Transverse colon (tissue), 4 donors: ENCODE results near the gene HOXB4. TPM values are rescaled to one million over a fixed set of nuclear protein-coding genes. Genes with fewer than 3 reads are reported as not detected.

Experiments
- DNase-seq: peaks from one replicate; pipeline ENCODE4 v3.0.0-alpha.2; 2019
- H3K27ac ChIP-seq, 4 donors: fragments of 200-600 bp; sonication (generic); 2 replicates each; pipeline ENCODE4 v1.5.1; 2016 to 2018; ENCODE audit warnings: inconsistent platforms in 4 of 4
- H3K27me3 ChIP-seq: fragments of 200-600 bp; sonication (generic); 2 replicates; pipeline ENCODE4 v1.5.1; 2017; ENCODE audit warnings: inconsistent platforms
- H3K36me3 ChIP-seq, 4 donors: fragments of 200-600 bp; sonication (generic); 2 replicates each; pipeline ENCODE4 v1.5.1; 2017 to 2019; ENCODE audit warnings: inconsistent platforms in 4 of 4
- H3K4me1 ChIP-seq, 4 donors: fragments of 200-600 bp; sonication (generic); 2 replicates each; pipeline ENCODE4 v1.5.1; 2017 to 2020; ENCODE audit warnings: inconsistent platforms in 4 of 4
- H3K4me3 ChIP-seq, 4 donors: fragments of 200-600 bp; sonication (generic); 1 replicate in 1 of 4; 2 replicates in 3 of 4; pipeline versions ENCODE4 v1.5.1 to v1.6.1; 2017 to 2019; ENCODE audit warnings: inconsistent platforms in 4 of 4
- H3K9me3 ChIP-seq, 2 donors: fragments of 200-600 bp; sonication (generic); 2 replicates each; pipeline ENCODE4 v1.5.1; 2017 to 2019; ENCODE audit warnings: inconsistent platforms in 2 of 2
- CTCF ChIP-seq, 5 experiments: fragments of 200-600 bp in 3 of 5; fragments of 450-650 bp in 2 of 5; sonication (generic) in 3 of 5; IDR thresholded peaks; 1 replicate in 2 of 5; 2 replicates in 3 of 5; pipeline ENCODE4 v1.5.1; 2016 to 2017; ENCODE audit warnings: antibody characterized with exemption in 5 of 5, inconsistent platforms in 3 of 5, mild to moderate bottlenecking in 2 of 5, moderate library complexity in 1 of 5
- EP300 ChIP-seq: sonication (generic); formaldehyde crosslinking; IDR thresholded peaks from one replicate; pipeline ENCODE4 v1.6.1; 2017; ENCODE audit warnings: antibody characterized with exemption, low read depth
- POLR2A ChIP-seq: fragments of 450-650 bp; IDR thresholded peaks from one replicate; pipeline ENCODE4 v1.6.1; 2016; ENCODE audit warnings: antibody characterized with exemption, mild to moderate bottlenecking, moderate library complexity
- POLR2AphosphoS5 ChIP-seq, 3 donors: sonication (generic); formaldehyde crosslinking; IDR thresholded peaks; one replicate each; pipeline ENCODE4 v1.6.1; 2016; ENCODE audit warnings: antibody characterized with exemption in 3 of 3
- WGBS, 2 donors: methylation state at CpG; one replicate each; pipeline ENCODE4 v1.1.5; 2018; ENCODE audit warnings: low coverage in 1 of 2; 5-methylcytosine and 5-hydroxymethylcytosine counted together
- in situ Hi-C, 4 donors: fragments of 200-750 bp; cut with MboI; loops; one replicate each; pipeline versions ENCODE4 v1.15.0 to v1.15.1; 2017; ENCODE audit warnings: low sequenced_read_pairs in 3 of 4, low pct_ligation_motif_present in 1 of 4, low pct_unique_long_range_greater_than_20kb in 1 of 4
- intact Hi-C: fragments of 100-400 bp; cut with DNase I; formaldehyde crosslinking; loops from one replicate; pipeline ENCODE4 v1.15.1; 2023; ENCODE audit warnings: low total_unique reads
- total RNA-seq, 4 donors: library from RNA; depleted of rRNA; stranded (reverse); fragments of >200 nt; gene quantifications; one replicate each; pipeline ENCODE4 v1.1.0, GENCODE V29; 2016

The HOXB4 gene
- total RNA-seq, 4 donors from 2014 or later, result 1.9 to 4.8 (median 2.0) TPM; not detected in 1

GRCh38 chr17:48618256-48618896 lies 40.2 kb upstream of the HOXB4 start:
- in situ Hi-C loops, result no loop called here
- Histone ChIP-seq H3K27me3 (peaks cover 100% of the 10 kb centered on the region), H3K27ac (peak overlapping the region in 3 of 4 donors; percentile 74 to 82 (median 79))

GRCh38 chr17:48617471-48618255 lies 39.5 kb upstream of the HOXB4 start:
- 10 to 11% methylated on average over 8 to 22 of the region's 43 CpGs for WGBS, 2 donors
- no peaks in the 10 kb centered on the region for H3K36me3 ChIP-seq
- peak overlapping the region in 2 of 4 donors; percentile 22 to 38 for H3K4me3 ChIP-seq
- no peaks in the 10 kb centered on the region for H3K9me3 ChIP-seq
- in situ Hi-C loops, result no loop called here
- peaks cover 100% of the 10 kb centered on the region for H3K27me3 ChIP-seq
- intact Hi-C loops, result loop anchor here (5.0 kb wide), 1 partner anchor 280 kb away; no protein-coding TSS in a partner anchor
- DNase-seq, result no peak
- TF ChIP-seq POLR2A, result no peak
- TF ChIP-seq CTCF (IDR thresholded peaks at IDR 0.05), result no peak
- TF ChIP-seq POLR2AphosphoS5 (IDR thresholded peaks at IDR 0.05), result no peak
- no peak for TF ChIP-seq EP300
- peaks cover 0 to 76% (median 56%) of the 10 kb centered on the region in 4 donors for H3K4me1 ChIP-seq
- peak overlapping the region in 1 of 4 donors; percentile 45 for H3K27ac ChIP-seq

More at GRCh38 chr17:48618256-48618896, 40.2 kb upstream of the HOXB4 start:
- H3K4me1 ChIP-seq, result peaks cover 0 to 79% (median 51%) of the 10 kb centered on the region in 4 donors
- H3K36me3 ChIP-seq, result no peaks in the 10 kb centered on the region
- 5 to 6% methylated on average over 8 to 25 of the region's 25 CpGs for WGBS, 2 donors
- H3K9me3 ChIP-seq, result no peaks in the 10 kb centered on the region
- DNase-seq, result peak; percentile 94
- TF ChIP-seq CTCF (IDR thresholded peaks at IDR 0.05) (peak; percentile 96 to 100 (median 98)), EP300 (no peak), POLR2A (no peak), POLR2AphosphoS5 (IDR thresholded peaks at IDR 0.05) (peak in 2 of 3 donors; percentile 19 to 38)
- intact Hi-C loops, result loop anchor here (5.0 kb wide), 1 partner anchor 281 kb away; no protein-coding TSS in a partner anchor
- peak overlapping the region in 2 of 4 donors; percentile 22 to 39 for H3K4me3 ChIP-seq

- DNase-seq, result no peak
- Histone ChIP-seq H3K27me3 (peaks cover 100% of the 10 kb centered on the region), H3K4me1 (peaks cover 0 to 84% (median 63%) of the 10 kb centered on the region in 4 donors), H3K36me3 (no peaks in the 10 kb centered on the region), H3K9me3 (no peaks in the 10 kb centered on the region), H3K27ac (peak overlapping the region in 1 of 4 donors; percentile 11), H3K4me3 (no peak overlapping the region)
- WGBS, 2 donors, result 33% methylated on average over 10 to 15 of the region's 15 CpGs
- in situ Hi-C loops, result no loop called here
- TF ChIP-seq POLR2A (no peak), EP300 (no peak), POLR2AphosphoS5 (IDR thresholded peaks at IDR 0.05) (no peak), CTCF (IDR thresholded peaks at IDR 0.05) (no peak)
- intact Hi-C loops, result loop anchor here (5.0 kb wide), 1 partner anchor 280 kb away; no protein-coding TSS in a partner anchor
Observed at GRCh38 chr17:48616717-48617470, 38.7 kb upstream of the HOXB4 start.
